GM11168 (cell line): Measurements from ENCODE around the gene ERC1.

Experiments used
- in situ Hi-C: fragments of 300-500 bp; cut with MboI; formaldehyde crosslinking; loops from one replicate; pipeline ENCODE4 v1.12.0; 2022; ENCODE audit warnings: low sequenced_read_pairs; ENCODE audit not compliant: unreplicated experiment

ERC1 gene

DNA sequence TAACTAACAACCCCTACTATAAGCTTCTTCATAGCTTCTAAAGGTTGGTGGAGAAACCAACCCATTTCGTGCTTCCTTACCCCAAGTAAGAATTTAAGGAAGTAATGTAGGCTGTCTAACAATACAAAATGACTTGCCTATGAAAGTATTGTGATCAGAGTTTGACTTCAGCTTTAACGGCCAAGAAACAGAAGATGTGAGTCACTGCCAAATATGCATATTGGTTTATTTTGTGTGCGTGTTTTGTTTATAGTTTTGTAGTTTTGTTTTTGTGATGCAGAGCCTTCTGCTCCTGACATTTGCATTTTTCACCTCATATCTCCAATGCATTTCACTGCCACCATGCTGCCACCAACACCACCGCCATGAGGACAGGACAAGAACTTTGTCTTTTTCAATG is 457.3 kb downstream of the ERC1 start:
- in situ Hi-C loops: no loop called here

- in situ Hi-C loops: no loop called here
These were observed 462.8 kb downstream of the ERC1 start for GRCh38 chr12:1453810-1454209.

DNA sequence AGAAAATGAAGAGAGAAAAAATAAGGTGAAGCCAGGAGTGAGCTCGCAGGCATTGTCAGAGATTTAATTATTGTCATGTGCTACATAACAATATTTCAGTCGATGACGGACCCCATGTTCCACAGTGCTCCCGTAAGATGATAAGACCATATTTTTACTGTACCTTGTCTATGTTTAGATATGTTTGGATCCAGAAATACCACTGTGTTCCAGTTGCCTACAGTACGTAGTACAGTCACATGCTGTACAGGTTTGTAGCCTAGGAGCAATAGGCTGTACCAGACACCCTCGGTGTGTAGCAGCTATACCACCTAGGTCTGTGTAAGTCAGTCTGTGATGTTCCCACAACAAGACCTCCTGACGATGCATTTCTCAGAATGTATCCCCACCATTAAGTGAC is 465.9 kb downstream of the ERC1 start:
- in situ Hi-C loops: no loop called here

DNA sequence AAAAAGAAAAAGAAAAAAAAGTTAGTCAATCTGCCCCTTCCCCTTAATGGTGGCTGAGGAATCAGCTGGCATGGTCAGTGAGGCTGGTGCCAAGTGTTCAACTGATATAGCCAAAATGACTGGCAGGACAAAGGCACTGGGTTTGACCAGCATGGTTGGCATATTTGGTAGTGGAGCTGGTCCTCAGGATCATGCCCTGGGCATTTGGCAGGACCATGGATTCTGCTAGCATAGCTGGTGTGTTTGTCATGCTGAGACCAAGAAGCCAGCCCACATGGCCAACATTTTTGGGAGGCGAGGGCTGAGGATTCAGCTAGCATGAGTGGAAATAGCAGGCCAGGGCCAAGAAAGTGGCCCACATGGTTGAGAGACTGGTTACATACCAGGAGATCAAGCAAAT is 466.9 kb downstream of the ERC1 start:
- in situ Hi-C loops: no loop called here

GRCh38 chr12:1459339-1459738 is 468.3 kb downstream of the ERC1 start:
- in situ Hi-C loops: no loop called here

DNA sequence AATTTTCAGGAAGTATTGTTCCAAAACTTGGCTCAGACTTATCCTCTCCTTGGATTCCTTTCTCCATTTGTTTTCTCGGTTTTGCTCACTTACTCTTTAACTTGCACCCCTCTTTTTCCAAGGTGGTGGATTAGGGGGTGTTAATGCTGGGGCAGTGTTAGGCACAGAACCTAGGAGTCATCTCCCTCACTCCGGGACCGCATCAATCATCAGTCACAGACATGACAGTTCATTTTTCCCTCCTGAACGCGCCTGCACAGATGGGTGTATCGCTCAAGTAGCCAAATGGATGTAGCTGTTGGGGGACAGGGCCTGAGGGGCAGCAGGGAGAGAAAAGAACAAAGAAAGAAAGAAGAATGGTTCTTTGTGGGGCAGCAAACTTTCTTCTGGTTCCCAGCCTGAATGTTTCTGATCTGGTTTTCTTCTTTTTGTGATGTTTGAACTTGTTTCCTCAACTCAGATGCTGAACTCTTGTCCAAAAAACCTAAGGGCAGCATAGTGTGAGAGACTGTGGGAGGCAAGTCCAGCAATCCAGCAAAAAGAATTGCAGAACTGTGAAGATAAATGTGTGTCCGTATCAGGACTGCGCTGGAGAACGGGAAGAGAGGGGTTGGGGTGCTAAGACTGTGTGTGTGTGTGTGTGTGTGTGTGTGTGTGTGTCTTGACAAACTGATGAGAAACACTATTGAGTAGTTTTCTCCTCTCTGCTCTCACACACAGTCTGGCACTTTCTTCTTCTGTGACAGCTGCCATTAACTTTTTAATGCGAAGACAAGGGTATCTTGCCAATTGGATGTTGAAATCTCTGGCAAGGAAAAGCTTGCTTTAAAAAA is 472.3 kb downstream of the ERC1 start:
- in situ Hi-C loops: no loop called here

- in situ Hi-C loops: no loop called here
These were observed 473.9 kb downstream of the ERC1 start for GRCh38 chr12:1464925-1465324.

GRCh38 chr12:1465990-1466389 is 475.0 kb downstream of the ERC1 start:
- in situ Hi-C loops: no loop called here

DNA sequence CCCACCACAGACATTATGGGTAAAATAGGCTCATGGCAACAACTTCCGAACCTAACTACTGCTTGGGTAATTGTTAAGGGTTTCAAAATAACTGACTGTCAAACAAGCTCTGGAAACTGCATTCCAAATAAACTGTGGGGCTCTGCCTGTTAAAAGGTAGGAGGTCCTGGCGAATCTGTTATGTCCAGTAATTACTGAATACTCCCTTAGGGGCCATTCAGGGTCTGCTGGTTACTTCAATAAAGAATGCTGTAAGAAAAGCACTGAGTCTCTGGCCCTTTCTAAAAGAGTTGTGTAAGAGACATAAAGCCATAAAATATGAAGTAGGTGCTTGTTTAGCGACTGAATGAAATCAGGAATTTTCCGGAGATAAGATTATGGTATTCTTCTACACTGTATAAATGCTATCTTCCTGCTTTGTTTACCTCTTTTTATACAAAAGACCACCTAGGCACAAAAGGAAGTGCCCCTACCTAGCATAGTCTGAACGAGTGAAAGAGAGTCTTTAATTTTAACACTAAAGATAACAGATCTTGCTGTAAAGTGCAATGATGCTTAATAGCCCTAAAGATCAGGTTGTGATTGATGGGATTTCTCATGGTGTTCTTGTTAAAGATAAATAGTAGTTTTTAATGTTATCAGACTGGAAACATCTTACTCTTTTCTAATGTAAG is 475.6 kb downstream of the ERC1 start:
- in situ Hi-C loops: no loop called here

DNA sequence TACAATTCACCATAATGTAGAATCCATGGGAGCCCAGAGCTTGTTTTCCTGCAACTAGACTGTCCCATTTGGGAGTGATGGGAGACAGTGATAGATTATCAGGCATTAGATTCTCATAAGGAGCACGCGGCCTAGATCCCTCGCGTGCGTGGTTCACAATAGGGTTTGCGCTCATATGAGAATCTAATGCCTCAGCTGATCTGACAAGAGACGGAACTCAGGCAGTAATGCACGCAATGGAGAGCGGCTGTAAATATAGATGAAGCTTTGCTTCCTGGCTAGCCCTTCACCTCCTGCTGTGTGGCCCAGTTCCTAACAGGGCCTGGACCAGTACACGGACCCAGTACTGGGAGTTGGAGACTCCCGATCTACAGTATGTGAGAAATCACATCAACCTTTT is 476.7 kb downstream of the ERC1 start:
- in situ Hi-C loops: no loop called here

DNA sequence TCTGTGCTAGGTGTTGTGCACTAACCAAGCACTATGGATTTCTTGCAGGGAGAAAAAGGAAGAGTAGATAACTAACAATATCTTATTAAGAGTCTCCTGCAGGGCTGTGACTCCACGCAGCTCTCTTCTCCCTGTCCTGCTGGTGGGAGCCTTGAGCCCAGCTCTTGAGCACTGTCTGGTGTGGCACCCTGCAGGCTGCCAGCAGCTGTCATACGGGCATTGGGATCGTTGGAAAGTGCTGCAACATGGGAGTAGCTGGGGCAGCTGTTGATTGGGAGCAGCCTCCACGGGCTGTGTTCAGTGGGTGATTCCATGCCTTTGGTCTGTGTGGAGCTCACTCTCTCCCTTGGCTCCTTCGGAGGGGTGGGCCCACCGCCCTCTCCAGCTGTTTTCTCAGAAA is 478.0 kb downstream of the ERC1 start:
- in situ Hi-C loops: no loop called here

- in situ Hi-C loops: no loop called here
These were observed 479.0 kb downstream of the ERC1 start for GRCh38 chr12:1470051-1470450.

DNA sequence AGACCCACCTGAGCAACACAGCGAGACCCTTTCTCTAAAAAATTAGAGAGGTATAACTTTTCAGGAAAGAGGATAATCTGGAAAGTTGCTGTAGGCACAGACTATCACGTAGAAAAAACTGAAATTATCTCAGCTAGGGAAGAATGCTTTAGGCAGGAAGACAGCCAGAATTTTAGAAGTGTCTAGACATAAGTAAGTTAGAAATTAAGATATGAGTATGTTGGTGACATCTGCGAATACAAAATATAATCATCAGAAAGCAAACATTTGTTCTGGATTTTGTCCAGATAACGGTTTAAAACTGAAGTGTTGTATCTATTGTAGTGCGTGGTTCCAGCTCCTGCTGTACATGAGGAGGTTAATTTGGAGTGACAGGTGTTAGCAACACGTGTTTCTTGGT is 480.2 kb downstream of the ERC1 start:
- in situ Hi-C loops: no loop called here

- in situ Hi-C loops: no loop called here
These were observed 482.4 kb downstream of the ERC1 start for GRCh38 chr12:1473418-1473817.

GRCh38 chr12:1474041-1474573 is 483.1 kb downstream of the ERC1 start:
- in situ Hi-C loops: no loop called here

GRCh38 chr12:1474574-1475153 is 483.6 kb downstream of the ERC1 start:
- in situ Hi-C loops: no loop called here

DNA sequence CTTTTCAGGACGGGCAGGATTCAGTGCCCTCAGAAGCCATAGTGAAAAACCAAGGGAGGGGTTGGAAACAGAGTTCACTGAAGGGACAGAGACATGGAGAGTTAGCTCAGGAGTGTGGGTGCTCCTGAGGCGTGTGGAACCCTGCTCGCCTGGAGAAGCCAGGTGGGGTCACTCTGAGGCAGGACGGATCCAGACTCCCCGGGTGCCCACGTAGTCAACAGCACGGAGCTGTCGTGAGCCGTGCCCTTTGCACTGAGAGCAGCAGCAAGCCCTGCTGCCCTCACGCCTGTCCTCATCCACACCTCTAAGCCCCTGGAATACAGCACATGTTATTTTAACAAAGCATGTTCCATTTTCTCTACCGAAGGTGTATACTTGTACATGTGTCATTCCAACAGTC is 488.6 kb downstream of the ERC1 start:
- in situ Hi-C loops: no loop called here

DNA sequence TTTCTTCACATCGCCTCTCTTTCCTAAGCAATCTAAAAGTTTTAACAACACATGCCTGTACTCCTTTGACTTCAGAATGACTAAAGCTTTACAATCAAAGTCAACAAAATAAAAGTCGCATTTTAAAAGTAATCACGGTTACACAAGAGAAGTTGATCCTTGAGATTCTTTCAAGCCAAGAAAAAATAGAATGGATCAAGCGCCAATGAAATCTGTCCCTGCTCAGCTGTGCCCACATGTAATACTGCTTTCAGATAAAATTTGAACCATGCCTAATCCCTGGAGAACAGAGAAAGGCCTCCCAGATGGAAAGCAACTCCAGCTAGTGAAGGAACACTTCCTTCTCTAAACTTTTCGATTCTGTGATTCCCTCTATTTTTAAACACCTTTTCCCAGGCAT is 490.3 kb downstream of the ERC1 start:
- in situ Hi-C loops: no loop called here

- in situ Hi-C loops: no loop called here
These were observed 490.9 kb downstream of the ERC1 start for GRCh38 chr12:1481906-1482305.

DNA sequence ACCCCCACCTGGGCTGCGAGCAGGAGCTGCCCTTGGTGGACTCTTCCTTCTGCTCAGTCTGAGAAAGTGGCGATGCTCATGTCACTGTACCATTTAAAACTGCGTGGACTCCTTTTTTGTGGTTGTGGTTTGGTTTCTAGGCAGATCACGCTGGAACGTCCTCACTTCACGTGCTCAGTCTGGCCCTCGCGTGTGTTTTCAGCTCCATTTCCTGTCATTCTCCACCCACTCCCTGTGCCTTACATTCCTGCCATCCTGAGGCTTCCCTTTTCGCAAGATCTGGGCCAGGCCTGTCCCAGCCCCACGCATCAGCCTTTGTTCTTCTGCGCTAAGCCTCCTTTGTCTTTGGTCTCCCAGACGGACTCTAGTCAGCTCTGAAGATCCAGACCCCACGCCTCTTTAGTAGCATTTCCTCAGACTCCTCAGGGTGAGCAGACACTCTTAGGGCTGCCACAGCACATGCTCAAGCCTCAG is 497.9 kb downstream of the ERC1 start:
- in situ Hi-C loops: no loop called here
